Measurements from ENCODE around the gene RGMA. TPM values are rescaled to one million over a fixed set of nuclear protein-coding genes. Genes with fewer than 3 reads are reported as not detected.

RGMA gene
- total and polyA plus RNA-seq, 8 donors: 4.6 to 18.5 (median 13.9) TPM

GRCh38 chr15:92990031-92990430 is 99.0 kb downstream of the RGMA start:
- ATAC-seq (no peak), DNase-seq (no peak)
- Histone ChIP-seq H3K36me3 (peaks cover 0 to 100% of the 10 kb centered on the region in 2 donors), H3K27me3 (no peaks in the 10 kb centered on the region), H3K27ac (no peak overlapping the region), H3K4me3 (no peak overlapping the region), H3K4me1 (no peaks in the 10 kb centered on the region), H3K9me3 (no peaks in the 10 kb centered on the region)
- TF ChIP-seq, protein P1, sequence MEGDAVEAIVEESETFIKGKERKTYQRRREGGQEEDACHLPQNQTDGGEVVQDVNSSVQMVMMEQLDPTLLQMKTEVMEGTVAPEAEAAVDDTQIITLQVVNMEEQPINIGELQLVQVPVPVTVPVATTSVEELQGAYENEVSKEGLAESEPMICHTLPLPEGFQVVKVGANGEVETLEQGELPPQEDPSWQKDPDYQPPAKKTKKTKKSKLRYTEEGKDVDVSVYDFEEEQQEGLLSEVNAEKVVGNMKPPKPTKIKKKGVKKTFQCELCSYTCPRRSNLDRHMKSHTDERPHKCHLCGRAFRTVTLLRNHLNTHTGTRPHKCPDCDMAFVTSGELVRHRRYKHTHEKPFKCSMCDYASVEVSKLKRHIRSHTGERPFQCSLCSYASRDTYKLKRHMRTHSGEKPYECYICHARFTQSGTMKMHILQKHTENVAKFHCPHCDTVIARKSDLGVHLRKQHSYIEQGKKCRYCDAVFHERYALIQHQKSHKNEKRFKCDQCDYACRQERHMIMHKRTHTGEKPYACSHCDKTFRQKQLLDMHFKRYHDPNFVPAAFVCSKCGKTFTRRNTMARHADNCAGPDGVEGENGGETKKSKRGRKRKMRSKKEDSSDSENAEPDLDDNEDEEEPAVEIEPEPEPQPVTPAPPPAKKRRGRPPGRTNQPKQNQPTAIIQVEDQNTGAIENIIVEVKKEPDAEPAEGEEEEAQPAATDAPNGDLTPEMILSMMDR (IDR thresholded peaks at IDR 0.05): no peak
- intact Hi-C loops (cut with DNase I): no loop called here

DNA sequence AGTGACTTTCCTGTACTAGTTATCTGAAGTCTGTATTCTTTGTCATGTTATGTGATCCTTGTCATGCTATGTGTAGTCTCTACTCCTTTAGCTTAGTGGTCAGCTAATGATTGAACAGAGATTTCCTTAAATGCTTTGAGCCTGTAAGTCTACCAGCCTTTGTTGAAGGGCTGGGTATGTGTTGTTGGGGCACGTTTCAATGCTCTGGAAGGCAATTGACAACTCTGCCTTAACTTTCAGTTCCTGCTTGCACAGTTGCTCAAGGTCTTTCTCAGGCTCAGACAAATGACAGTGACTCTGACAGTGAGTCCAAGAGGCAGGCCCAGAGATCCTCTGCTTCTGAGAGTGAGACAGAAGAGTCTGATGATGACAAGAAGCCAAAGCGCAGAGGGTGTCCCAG is 99.5 kb downstream of the RGMA start:
- H3K36me3 ChIP-seq: peaks cover 0 to 100% of the 10 kb centered on the region in 2 donors
- DNase-seq (no peak), ATAC-seq (no peak)
- no peaks in the 10 kb centered on the region for H3K9me3 ChIP-seq
- H3K27ac ChIP-seq: no peak overlapping the region
- H3K4me3 ChIP-seq: no peak overlapping the region
- TF ChIP-seq, protein P1 (IDR thresholded peaks at IDR 0.05): no peak
- intact Hi-C loops (cut with DNase I): no loop called here
- no peaks in the 10 kb centered on the region for H3K4me1 ChIP-seq
- no peaks in the 10 kb centered on the region for H3K27me3 ChIP-seq

Other genes starting within 250 kb of the RGMA start
- gene CHD2, start 188.9 kb downstream of the RGMA start, total RNA-seq: 100 to 1,000 TPM; 128 to 135 TPM
- 100 to 1,000 TPM; 120 to 152 (median 130) TPM for gene CHD2, start 188.9 kb downstream of the RGMA start, polyA plus RNA-seq (ENCODE audit: insufficient read length in 6 of 6)